ENCODE results near the gene RASSF3. TPM values are rescaled to one million over a fixed set of nuclear protein-coding genes. Genes with fewer than 3 reads are reported as not detected.

RASSF3 gene, protein sequence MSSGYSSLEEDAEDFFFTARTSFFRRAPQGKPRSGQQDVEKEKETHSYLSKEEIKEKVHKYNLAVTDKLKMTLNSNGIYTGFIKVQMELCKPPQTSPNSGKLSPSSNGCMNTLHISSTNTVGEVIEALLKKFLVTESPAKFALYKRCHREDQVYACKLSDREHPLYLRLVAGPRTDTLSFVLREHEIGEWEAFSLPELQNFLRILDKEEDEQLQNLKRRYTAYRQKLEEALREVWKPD
- 27.3 and 29.6 TPM in 2 replicates for polyA plus RNA-seq (2013)

- Histone ChIP-seq H3K79me1 (ENCODE audit: low read length) (peaks cover 23% of the 10 kb centered on the region), H2BK12ac (ENCODE audit: low read length) (peak within 1 kb of the TSS; percentile 86), H2BK120ac (ENCODE audit: insufficient read depth, low read length, poor library complexity) (peak within 1 kb of the TSS; percentile 96), H3K18ac (ENCODE audit: low read length) (peak within 1 kb of the TSS; percentile 98), H3K4me2 (ENCODE audit: low read length) (peak within 1 kb of the TSS; percentile 72), H3K14ac (ENCODE audit: low read length) (peak within 1 kb of the TSS; percentile 99), H2BK5ac (ENCODE audit: low read depth, low read length, poor library complexity) (peak within 1 kb of the TSS; percentile 95), H3K27ac (ENCODE audit: low read depth, low read length) (peak within 1 kb of the TSS; percentile 85), H3K4ac (ENCODE audit: low read depth, low read length) (peak within 1 kb of the TSS; percentile 95), H3K4me3 (ENCODE audit: low read depth, low read length) (peak within 1 kb of the TSS; percentile 90), H3K36me3 (ENCODE audit: control insufficient read depth in 1 of 2, insufficient read depth in 2 of 2, low read length in 2 of 2) (no peaks in the 10 kb centered on the region), H4K12ac (ENCODE audit: low read depth, low read length) (peak within 1 kb of the TSS; percentile 97), H3K9ac (ENCODE audit: low read length) (peak within 1 kb of the TSS; percentile 82), H3K23ac (ENCODE audit: low read length) (no peak within 1 kb of the TSS), H3K79me2 (ENCODE audit: control insufficient read depth, insufficient read depth, low read length, poor library complexity) (peaks cover 19% of the 10 kb centered on the region), H3K9me3 (ENCODE audit: insufficient read depth, low read depth, low read length) (no peaks in the 10 kb centered on the region), H4K8ac (ENCODE audit: low read depth, low read length) (peak within 1 kb of the TSS; percentile 94), H4K91ac (ENCODE audit: low read depth, low read length) (peak within 1 kb of the TSS; percentile 98), H2AK5ac (ENCODE audit: low read length) (peak within 1 kb of the TSS; percentile 55), H3K4me1 (ENCODE audit: control insufficient read depth in 1 of 2, insufficient read depth in 2 of 2, low read length in 2 of 2) (no peaks in the 10 kb centered on the region), H3K27me3 (ENCODE audit: insufficient read depth, low read length) (no peaks in the 10 kb centered on the region), H2AFZ (ENCODE audit: insufficient read depth, low read length, poor library complexity) (peak within 1 kb of the TSS; percentile 100)
- no CpG with 5 or more reads among the region's 76 CpGs for WGBS (ENCODE audit: extremely low coverage, insufficient coverage, insufficient read length)
- peak; percentile 71 to 79 for DNase-seq
Observed at GRCh38 chr12:64610079-64610659, at the start of gene RASSF3. TSS of gene RASSF3 (plus strand) at chr12:64610495. CDS start at chr12:64610633, 138 bp downstream.

DNA sequence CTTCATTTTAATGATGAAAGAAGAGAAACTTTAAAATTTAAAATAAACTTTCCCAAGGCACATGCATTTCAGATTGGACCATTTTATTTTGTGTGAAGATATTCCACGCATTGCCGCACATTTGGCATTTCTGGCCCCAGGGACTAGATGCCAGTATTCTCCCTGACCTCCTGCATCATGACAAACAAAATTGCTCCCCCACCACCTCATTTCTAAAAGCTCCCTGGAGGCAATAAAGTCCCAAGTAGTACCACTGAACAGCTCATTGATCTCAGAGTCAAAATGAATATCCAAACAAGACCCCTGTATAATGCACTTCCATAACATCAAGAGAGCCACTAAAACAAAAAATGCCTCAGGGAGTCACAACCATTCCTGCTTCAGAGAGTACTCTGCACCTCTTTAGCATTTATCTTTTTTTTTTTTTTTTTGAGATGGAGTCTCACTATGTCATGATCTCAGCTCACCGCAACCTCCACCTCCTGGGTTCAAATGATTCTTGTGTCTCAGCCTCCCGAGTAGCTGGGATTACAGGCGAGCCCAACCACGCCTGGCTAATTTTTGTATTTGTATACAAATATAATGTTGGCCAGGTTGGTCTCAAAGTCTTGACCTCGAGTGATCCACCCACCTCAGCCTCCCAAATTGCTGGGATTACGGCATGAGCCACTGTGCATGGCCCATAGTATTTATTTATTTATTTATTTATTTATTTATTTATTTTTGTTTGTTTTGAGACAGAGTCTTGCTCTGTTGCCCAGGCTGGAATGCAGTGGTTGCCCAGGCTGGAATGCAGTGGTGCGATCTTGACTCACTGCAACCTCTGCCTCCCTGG is 48.8 kb upstream of the RASSF3 start:
- no peak overlapping the region for H3K27ac ChIP-seq (ENCODE audit: low read depth, low read length)
- H3K4me3 ChIP-seq (ENCODE audit: low read depth, low read length) = no peak overlapping the region
- H3K4me2 ChIP-seq (ENCODE audit: low read length) = no peak overlapping the region
- WGBS (ENCODE audit: extremely low coverage, insufficient coverage, insufficient read length) = no CpG with 5 or more reads among the region's 9 CpGs
- no peak overlapping the region for H4K91ac ChIP-seq (ENCODE audit: low read depth, low read length)
- no peak overlapping the region for H2BK5ac ChIP-seq (ENCODE audit: low read depth, low read length, poor library complexity)
- H3K14ac ChIP-seq (ENCODE audit: low read length) = no peak overlapping the region
- H3K23ac ChIP-seq (ENCODE audit: low read length) = no peak overlapping the region
- no peaks in the 10 kb centered on the region for H3K79me2 ChIP-seq (ENCODE audit: control insufficient read depth, insufficient read depth, low read length, poor library complexity)
- peaks cover 0 to under 1% of the 10 kb centered on the region in 2 experiments for H3K4me1 ChIP-seq (ENCODE audit: control insufficient read depth in 1 of 2, insufficient read depth in 2 of 2, low read length in 2 of 2)
- no peaks in the 10 kb centered on the region for H3K79me1 ChIP-seq (ENCODE audit: low read length)
- no peak overlapping the region for H2AK5ac ChIP-seq (ENCODE audit: low read length)
- H3K27me3 ChIP-seq (ENCODE audit: insufficient read depth, low read length) = no peaks in the 10 kb centered on the region
- H2AFZ ChIP-seq (ENCODE audit: insufficient read depth, low read length, poor library complexity) = no peak overlapping the region
- H3K4ac ChIP-seq (ENCODE audit: low read depth, low read length) = no peak overlapping the region
- H3K9ac ChIP-seq (ENCODE audit: low read length) = no peak overlapping the region
- H2BK120ac ChIP-seq (ENCODE audit: insufficient read depth, low read length, poor library complexity) = no peak overlapping the region
- H3K36me3 ChIP-seq (ENCODE audit: control insufficient read depth in 1 of 2, insufficient read depth in 2 of 2, low read length in 2 of 2) = no peaks in the 10 kb centered on the region
- no peak overlapping the region for H2BK12ac ChIP-seq (ENCODE audit: low read length)
- H3K18ac ChIP-seq (ENCODE audit: low read length) = no peak overlapping the region
- H3K9me3 ChIP-seq (ENCODE audit: insufficient read depth, low read depth, low read length) = no peaks in the 10 kb centered on the region
- H4K8ac ChIP-seq (ENCODE audit: low read depth, low read length) = no peak overlapping the region
- DNase-seq = no peak
- no peak overlapping the region for H4K12ac ChIP-seq (ENCODE audit: low read depth, low read length)

DNA sequence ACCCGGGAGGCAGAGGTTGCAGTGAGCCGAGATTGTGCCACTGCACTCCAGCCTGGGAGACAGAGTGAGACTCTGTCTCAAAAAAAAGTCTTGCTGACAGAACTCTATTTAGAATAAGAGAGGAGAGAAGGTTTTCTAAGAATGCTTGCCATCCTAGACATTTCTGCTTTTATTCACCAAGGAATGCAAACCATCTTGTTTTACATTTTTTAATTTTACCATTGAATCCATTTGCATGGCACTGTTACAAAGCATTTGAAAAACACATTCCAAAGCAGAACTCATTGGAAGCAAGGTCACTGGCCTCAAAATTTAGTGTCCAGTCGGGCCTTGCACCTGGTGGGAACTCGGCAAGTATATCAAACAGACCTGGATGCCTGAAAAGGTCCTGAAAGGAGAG is 44.2 kb upstream of the RASSF3 start:
- WGBS (ENCODE audit: extremely low coverage, insufficient coverage, insufficient read length) = no CpG with 5 or more reads among the region's 4 CpGs

DNA sequence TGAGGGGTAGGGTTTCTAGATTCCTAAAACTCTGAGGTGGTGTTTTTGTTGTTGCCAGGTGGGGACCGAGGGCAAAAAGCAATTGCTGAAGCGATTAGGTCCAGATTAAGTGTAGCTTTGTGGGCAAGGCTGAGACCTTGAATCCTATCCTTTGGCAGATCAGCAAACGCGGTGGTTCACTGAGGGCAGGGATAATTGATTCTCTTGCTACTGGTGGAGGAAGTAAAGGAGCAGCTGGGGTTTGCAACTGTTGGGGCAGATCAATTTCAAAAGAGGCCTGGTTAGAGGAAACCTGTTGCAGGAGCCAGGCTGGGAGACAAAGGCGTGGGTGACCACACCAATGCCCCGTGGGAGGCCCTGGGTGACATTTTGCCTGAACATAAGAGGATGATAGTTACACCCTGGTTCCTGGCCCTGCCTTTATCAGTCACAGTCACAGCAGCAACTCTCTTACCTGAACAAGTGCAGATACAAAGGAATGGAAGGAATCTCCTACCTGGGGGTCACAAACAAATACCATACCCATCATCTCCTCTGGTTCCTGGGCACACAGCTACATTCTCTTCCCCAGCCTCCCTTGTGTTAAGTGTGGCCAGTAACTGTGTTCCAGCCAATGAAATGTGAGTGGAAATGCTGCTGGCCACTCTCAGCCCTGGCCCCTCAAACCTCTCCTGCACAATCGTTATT is 43.3 kb upstream of the RASSF3 start:
- Histone ChIP-seq H3K27me3 (ENCODE audit: insufficient read depth, low read length) (no peaks in the 10 kb centered on the region), H2BK5ac (ENCODE audit: low read depth, low read length, poor library complexity) (no peak overlapping the region), H2BK120ac (ENCODE audit: insufficient read depth, low read length, poor library complexity) (no peak overlapping the region), H3K27ac (ENCODE audit: low read depth, low read length) (no peak overlapping the region), H3K79me2 (ENCODE audit: control insufficient read depth, insufficient read depth, low read length, poor library complexity) (no peaks in the 10 kb centered on the region), H3K4me3 (ENCODE audit: low read depth, low read length) (no peak overlapping the region), H3K18ac (ENCODE audit: low read length) (no peak overlapping the region), H3K14ac (ENCODE audit: low read length) (no peak overlapping the region), H4K91ac (ENCODE audit: low read depth, low read length) (no peak overlapping the region), H3K4me1 (ENCODE audit: control insufficient read depth in 1 of 2, insufficient read depth in 2 of 2, low read length in 2 of 2) (peaks cover 3 to 4% of the 10 kb centered on the region in 2 experiments), H3K79me1 (ENCODE audit: low read length) (no peaks in the 10 kb centered on the region), H3K9ac (ENCODE audit: low read length) (no peak overlapping the region), H3K4ac (ENCODE audit: low read depth, low read length) (no peak overlapping the region), H3K36me3 (ENCODE audit: control insufficient read depth in 1 of 2, insufficient read depth in 2 of 2, low read length in 2 of 2) (no peaks in the 10 kb centered on the region), H3K23ac (ENCODE audit: low read length) (no peak overlapping the region), H2AFZ (ENCODE audit: insufficient read depth, low read length, poor library complexity) (no peak overlapping the region), H3K9me3 (ENCODE audit: insufficient read depth, low read depth, low read length) (no peaks in the 10 kb centered on the region), H2BK12ac (ENCODE audit: low read length) (no peak overlapping the region), H2AK5ac (ENCODE audit: low read length) (no peak overlapping the region), H3K4me2 (ENCODE audit: low read length) (no peak overlapping the region), H4K8ac (ENCODE audit: low read depth, low read length) (no peak overlapping the region), H4K12ac (ENCODE audit: low read depth, low read length) (no peak overlapping the region)
- peak in 1 of 2 donors; percentile 30 for DNase-seq
- WGBS (ENCODE audit: extremely low coverage, insufficient coverage, insufficient read length) = no CpG with 5 or more reads among the region's 7 CpGs

More for the DNA sequence above, 44.2 kb upstream of the RASSF3 start:
- peak; percentile 31 to 85 for DNase-seq
- Histone ChIP-seq H3K14ac (ENCODE audit: low read length) (no peak overlapping the region), H3K36me3 (ENCODE audit: control insufficient read depth in 1 of 2, insufficient read depth in 2 of 2, low read length in 2 of 2) (no peaks in the 10 kb centered on the region), H3K4me2 (ENCODE audit: low read length) (no peak overlapping the region), H3K4ac (ENCODE audit: low read depth, low read length) (no peak overlapping the region), H3K18ac (ENCODE audit: low read length) (no peak overlapping the region), H2BK120ac (ENCODE audit: insufficient read depth, low read length, poor library complexity) (no peak overlapping the region), H4K12ac (ENCODE audit: low read depth, low read length) (no peak overlapping the region), H3K79me2 (ENCODE audit: control insufficient read depth, insufficient read depth, low read length, poor library complexity) (no peaks in the 10 kb centered on the region), H3K4me3 (ENCODE audit: low read depth, low read length) (no peak overlapping the region), H2BK12ac (ENCODE audit: low read length) (no peak overlapping the region), H4K8ac (ENCODE audit: low read depth, low read length) (no peak overlapping the region), H3K27me3 (ENCODE audit: insufficient read depth, low read length) (no peaks in the 10 kb centered on the region), H3K79me1 (ENCODE audit: low read length) (no peaks in the 10 kb centered on the region), H4K91ac (ENCODE audit: low read depth, low read length) (no peak overlapping the region), H3K9ac (ENCODE audit: low read length) (no peak overlapping the region), H2AFZ (ENCODE audit: insufficient read depth, low read length, poor library complexity) (no peak overlapping the region), H3K4me1 (ENCODE audit: control insufficient read depth in 1 of 2, insufficient read depth in 2 of 2, low read length in 2 of 2) (peaks cover 3 to 4% of the 10 kb centered on the region in 2 experiments), H2BK5ac (ENCODE audit: low read depth, low read length, poor library complexity) (no peak overlapping the region), H3K9me3 (ENCODE audit: insufficient read depth, low read depth, low read length) (no peaks in the 10 kb centered on the region), H2AK5ac (ENCODE audit: low read length) (no peak overlapping the region), H3K23ac (ENCODE audit: low read length) (no peak overlapping the region), H3K27ac (ENCODE audit: low read depth, low read length) (no peak overlapping the region)
